Osteoblast (primary cell): Measurements from ENCODE around the gene ABCA4. TPM values are rescaled to one million over a fixed set of nuclear protein-coding genes. Genes with fewer than 3 reads are reported as not detected.

Experiments used
- DNase-seq: peaks from one replicate; pipeline ENCODE4 v3.0.0; 2011; ENCODE audit warnings: low spot score, mixed read lengths; ENCODE audit not compliant: insufficient read length; ENCODE audit errors: missing footprints
- H2AFZ ChIP-seq: 2 replicates; pipeline ENCODE4 v1.6.0; 2011; ENCODE audit warnings: mild to moderate bottlenecking, low read length
- H3K27ac ChIP-seq: 2 replicates; pipeline ENCODE4 v1.5.1; 2011; ENCODE audit warnings: mild to moderate bottlenecking, low read depth, low read length, moderate library complexity
- H3K27me3 ChIP-seq: 2 replicates; pipeline ENCODE4 v1.6.0; 2012; ENCODE audit warnings: mild to moderate bottlenecking, control low read depth, inconsistent platforms, low read length, moderate library complexity; ENCODE audit not compliant: insufficient read depth
- H3K36me3 ChIP-seq: 2 replicates; pipeline ENCODE4 v1.5.1; 2011; ENCODE audit warnings: mild to moderate bottlenecking, low read length, control low read depth, moderate library complexity; ENCODE audit not compliant: insufficient read depth
- H3K4me1 ChIP-seq: 2 replicates; pipeline ENCODE4 v1.5.1; 2011; ENCODE audit warnings: mild to moderate bottlenecking, low read length, control low read depth, moderate library complexity; ENCODE audit not compliant: insufficient read depth
- H3K4me2 ChIP-seq: 2 replicates; pipeline ENCODE4 v1.6.0; 2011; ENCODE audit warnings: mild to moderate bottlenecking, low read length; ENCODE audit not compliant: insufficient read depth
- H3K4me3 ChIP-seq: fragments of 200-600 bp; sonication (generic); 3 replicates; pipeline ENCODE4 v1.5.1; 2012; ENCODE audit warnings: mild to moderate bottlenecking, low read length, inconsistent platforms; ENCODE audit not compliant: insufficient read depth
- H3K79me2 ChIP-seq: 2 replicates; pipeline ENCODE4 v1.6.0; 2012; ENCODE audit warnings: mild to moderate bottlenecking, low read length, control low read depth, inconsistent platforms; ENCODE audit not compliant: insufficient read depth
- H3K9me3 ChIP-seq: 2 replicates; pipeline ENCODE4 v1.5.1; 2011; ENCODE audit warnings: low read depth, low read length, control low read depth
- H4K20me1 ChIP-seq: 2 replicates; pipeline ENCODE4 v1.6.0; 2012; ENCODE audit warnings: mild to moderate bottlenecking, low read length, control low read depth; ENCODE audit not compliant: insufficient read depth
- CTCF ChIP-seq: IDR thresholded peaks from 2 replicates; pipeline ENCODE4 v1.5.1; 2011; ENCODE audit warnings: mild to moderate bottlenecking, low read depth, low read length, moderate library complexity; ENCODE audit errors: extremely low read depth
- total RNA-seq: library from RNA; depleted of rRNA; stranded (reverse); fragments of >200 nt; gene quantifications from 2 replicates; pipeline ENCODE4 v1.2.3, GENCODE V29; 2012

The ABCA4 gene
- total RNA-seq, 1 donor, result 1.1 TPM

- TF ChIP-seq CTCF, result no peak
- Histone ChIP-seq H3K27ac (no peak overlapping the region), H3K4me2 (no peak overlapping the region), H3K27me3 (no peaks in the 10 kb centered on the region), H3K4me3 (no peak overlapping the region), H3K9me3 (no peaks in the 10 kb centered on the region), H4K20me1 (no peaks in the 10 kb centered on the region), H3K36me3 (no peaks in the 10 kb centered on the region), H2AFZ (no peak overlapping the region), H3K79me2 (no peaks in the 10 kb centered on the region), H3K4me1 (peaks cover 2% of the 10 kb centered on the region)
- no peak for DNase-seq
Measured at GRCh38 chr1:94031154-94031553, 89.8 kb downstream of the ABCA4 start.

- Histone ChIP-seq H3K4me3 (no peak overlapping the region), H3K4me1 (peaks cover 9% of the 10 kb centered on the region), H3K27ac (no peak overlapping the region), H3K9me3 (no peaks in the 10 kb centered on the region), H3K27me3 (no peaks in the 10 kb centered on the region), H3K4me2 (no peak overlapping the region), H3K36me3 (no peaks in the 10 kb centered on the region), H3K79me2 (no peaks in the 10 kb centered on the region), H4K20me1 (no peaks in the 10 kb centered on the region), H2AFZ (no peak overlapping the region)
- no peak for DNase-seq
- no peak for TF ChIP-seq CTCF
Measured at GRCh38 chr1:94029130-94029993, 91.6 kb downstream of the ABCA4 start.

GRCh38 chr1:94027721-94028515, 93.0 kb downstream of the ABCA4 start:
- Histone ChIP-seq H3K4me1 (peaks cover 14% of the 10 kb centered on the region), H3K9me3 (no peaks in the 10 kb centered on the region), H2AFZ (no peak overlapping the region), H3K27ac (no peak overlapping the region), H4K20me1 (no peaks in the 10 kb centered on the region), H3K79me2 (no peaks in the 10 kb centered on the region), H3K36me3 (no peaks in the 10 kb centered on the region), H3K4me3 (no peak overlapping the region), H3K27me3 (no peaks in the 10 kb centered on the region), H3K4me2 (no peak overlapping the region)
- TF ChIP-seq CTCF, result no peak
- no peak for DNase-seq
